ENCODE data around the gene CDH15. TPM values are rescaled to one million over a fixed set of nuclear protein-coding genes. Genes with fewer than 3 reads are reported as not detected.

CDH15 gene
- total RNA-seq, 1 experiment from 2014 or later: 1.5 TPM

GRCh38 chr16:89189358-89190025 lies 17.9 kb downstream of the CDH15 start:
- POLR2A ChIA-PET (ENCODE audit: unreplicated experiment): no interaction called here

GRCh38 chr16:89190150-89190958 lies 18.8 kb downstream of the CDH15 start:
- ChIA-PET CTCF (no interaction called here), POLR2A (ENCODE audit: unreplicated experiment) (no interaction called here)
- H2AFZ ChIP-seq (ENCODE audit: low read length): no peak overlapping the region
- intact Hi-C loops (cut with micrococcal nuclease): no loop called here
- TF ChIP-seq CTCF (conservative IDR thresholded peaks at IDR 0.05; ENCODE audit: low read depth, low read length) (no peak), EZH2phosphoT487 (IDR thresholded peaks at IDR 0.05; ENCODE audit: borderline replicate concordance, low read length) (no peak)
- BruUV-seq (replicated peaks): no TSS peak
- no peak overlapping the region for H3K4me2 ChIP-seq (ENCODE audit: low read length)
- H3K9me2 ChIP-seq (replicated peaks; ENCODE audit: low read length): no peaks in the 10 kb centered on the region
- H3K27ac ChIP-seq (ENCODE audit: low read length): no peak overlapping the region
- H3K27me3 ChIP-seq (ENCODE audit: low read length): no peaks in the 10 kb centered on the region
- no peaks in the 10 kb centered on the region for H3K36me3 ChIP-seq (ENCODE audit: low read depth, low read length)
- H3K79me2 ChIP-seq (ENCODE audit: low read length): no peaks in the 10 kb centered on the region
- no peaks in the 10 kb centered on the region for H3K4me1 ChIP-seq (ENCODE audit: insufficient read depth, low read length)
- no peak for DNase-seq
- no peaks in the 10 kb centered on the region for H4K20me1 ChIP-seq (ENCODE audit: low read length)
- H3K9ac ChIP-seq (ENCODE audit: low read length): no peak overlapping the region
- H3K4me3 ChIP-seq (ENCODE audit: low read length): no peak overlapping the region
- no peak for ATAC-seq
- no peaks in the 10 kb centered on the region for H3F3A ChIP-seq (ENCODE audit: low read length, unreplicated experiment)
- no peaks in the 10 kb centered on the region for H3K9me3 ChIP-seq (ENCODE audit: low read length)

More at GRCh38 chr16:89189358-89190025, 17.9 kb downstream of the CDH15 start:
- no peaks in the 10 kb centered on the region for H3K4me1 ChIP-seq (ENCODE audit: insufficient read depth, low read length)
- ATAC-seq (no peak), DNase-seq (no peak)
- CTCF ChIA-PET: no interaction called here
- H3K27me3 ChIP-seq (ENCODE audit: low read length): no peaks in the 10 kb centered on the region
- H3K79me2 ChIP-seq (ENCODE audit: low read length): no peaks in the 10 kb centered on the region
- H3K4me2 ChIP-seq (ENCODE audit: low read length): no peak overlapping the region
- no peak overlapping the region for H3K9ac ChIP-seq (ENCODE audit: low read length)
- H3K9me3 ChIP-seq (ENCODE audit: low read length): no peaks in the 10 kb centered on the region
- no peaks in the 10 kb centered on the region for H4K20me1 ChIP-seq (ENCODE audit: low read length)
- no peak overlapping the region for H3K4me3 ChIP-seq (ENCODE audit: low read length)
- no peaks in the 10 kb centered on the region for H3F3A ChIP-seq (ENCODE audit: low read length, unreplicated experiment)
- H3K9me2 ChIP-seq (replicated peaks; ENCODE audit: low read length): no peaks in the 10 kb centered on the region
- no peaks in the 10 kb centered on the region for H3K36me3 ChIP-seq (ENCODE audit: low read depth, low read length)
- TF ChIP-seq CTCF (conservative IDR thresholded peaks at IDR 0.05; ENCODE audit: low read depth, low read length): no peak
- TF ChIP-seq EZH2phosphoT487 (IDR thresholded peaks at IDR 0.05; ENCODE audit: borderline replicate concordance, low read length): no peak
- no peak for TF ChIP-seq EZH2 (IDR thresholded peaks at IDR 0.05; ENCODE audit: low read length, unreplicated experiment)
- intact Hi-C loops (cut with micrococcal nuclease): no loop called here
- no TSS peak for BruUV-seq (replicated peaks)
- H2AFZ ChIP-seq (ENCODE audit: low read length): no peak overlapping the region
- no peak overlapping the region for H3K27ac ChIP-seq (ENCODE audit: low read length)
